IMR-90 (cell line): Measurements from ENCODE around the gene SSTR4. TPM values are rescaled to one million over a fixed set of nuclear protein-coding genes. Genes with fewer than 3 reads are reported as not detected.

Experiments
- ATAC-seq: fragments of 200-7000 bp; cut with Tn5 transposase; 2 replicates; pipeline ENCODE4 v1.9.1; 2020; ENCODE audit warnings: low read depth, mild to moderate bottlenecking, moderate library complexity
- BruUV-seq: library from RNA; stranded (reverse); fragments of 400-500 nt; replicated peaks from 2 replicates; lab custom pipeline; 2021; lab: Mats Ljungman, UMichigan
- CTCF ChIA-PET: fragments of 300-600 bp; formaldehyde crosslinking; extraction: SDS; loops from one replicate; lab custom pipeline; 2021; ENCODE audit warnings: antibody characterized with exemption; lab: Yijun Ruan, JAX
- POLR2A ChIA-PET: fragments of 300-600 bp; sonication (Branson Sonifier 250); formaldehyde crosslinking; loops from one replicate; lab custom pipeline; 2022; ENCODE audit warnings: antibody characterized with exemption; ENCODE audit not compliant: unreplicated experiment; lab: Charles Lee
- DNase-seq: peaks from one replicate; pipeline ENCODE4 v3.0.0; 2013
- H2AFZ ChIP-seq: replicated peaks from 2 replicates; pipeline ENCODE3; 2013; ENCODE audit warnings: low read length, mild to moderate bottlenecking; ENCODE audit not compliant: poor library complexity
- H2AK5ac ChIP-seq: 2 replicates; pipeline ENCODE4 v1.6.1; 2013; ENCODE audit warnings: low read depth, low read length, inconsistent platforms
- H2AK9ac ChIP-seq: replicated peaks from 2 replicates; pipeline ENCODE3; 2013; ENCODE audit warnings: mild to moderate bottlenecking, low read depth, low read length, moderate library complexity; ENCODE audit not compliant: poor library complexity
- H2BK120ac ChIP-seq: 2 replicates; pipeline ENCODE4 v1.6.1; 2013; ENCODE audit warnings: low read depth, low read length, inconsistent platforms
- H2BK15ac ChIP-seq: 3 replicates; pipeline ENCODE4 v1.6.1; 2013; ENCODE audit warnings: low read depth, low read length, inconsistent platforms
- H2BK20ac ChIP-seq: 2 replicates; pipeline ENCODE4 v1.6.1; 2013; ENCODE audit warnings: low read depth, mild to moderate bottlenecking, inconsistent platforms, low read length, moderate library complexity
- H2BK5ac ChIP-seq: 2 replicates; pipeline ENCODE4 v1.6.1; 2013; ENCODE audit warnings: mild to moderate bottlenecking, low read depth, low read length, inconsistent platforms; ENCODE audit not compliant: poor library complexity, severe bottlenecking
- H3K14ac ChIP-seq: replicated peaks from 2 replicates; pipeline ENCODE4 v1.6.1; 2013; ENCODE audit warnings: low read depth, low read length, inconsistent platforms
- H3K18ac ChIP-seq: 2 replicates; pipeline ENCODE4 v1.6.1; 2013; ENCODE audit warnings: low read depth, low read length, control low read depth
- H3K23ac ChIP-seq: 2 replicates; pipeline ENCODE4 v1.6.1; 2013; ENCODE audit warnings: low read depth, low read length, inconsistent platforms
- H3K27ac ChIP-seq: 2 replicates; pipeline ENCODE4 v1.5.1; 2013; ENCODE audit warnings: mild to moderate bottlenecking, control low read depth, low read length; ENCODE audit not compliant: insufficient read depth
- H3K27me3 ChIP-seq: 2 replicates; pipeline ENCODE4 v1.6.1; 2013; ENCODE audit warnings: low read length; ENCODE audit not compliant: control insufficient read depth, insufficient read depth
- H3K36me3 ChIP-seq: 2 replicates; pipeline ENCODE4 v1.6.1; 2013; ENCODE audit warnings: low read length, mixed read lengths; ENCODE audit not compliant: control insufficient read depth, insufficient read depth
- H3K4ac ChIP-seq: 2 replicates; pipeline ENCODE4 v1.6.1; 2013; ENCODE audit warnings: low read depth, low read length, inconsistent platforms
- H3K4me1 ChIP-seq: 2 replicates; pipeline ENCODE4 v1.6.1; 2013; ENCODE audit warnings: low read length, mixed read lengths; ENCODE audit not compliant: control insufficient read depth, insufficient read depth
- H3K4me2 ChIP-seq: 2 replicates; pipeline ENCODE4 v1.6.1; 2013; ENCODE audit warnings: low read depth, mild to moderate bottlenecking, control low read depth, low read length, moderate library complexity
- H3K4me3 ChIP-seq: 2 replicates; pipeline ENCODE4 v1.5.1; 2013; ENCODE audit warnings: low read depth, mild to moderate bottlenecking, control low read depth, low read length, moderate library complexity; ENCODE audit not compliant: insufficient read depth
- H3K56ac ChIP-seq: 2 replicates; pipeline ENCODE4 v1.6.1; 2013; ENCODE audit warnings: low read length, inconsistent platforms; ENCODE audit not compliant: insufficient read depth; ENCODE audit errors: extremely low read depth
- H3K79me1 ChIP-seq, 2 experiments: 2 replicates each; pipeline ENCODE4 v1.6.1; 2013; ENCODE audit warnings: low read length in 2 of 2, inconsistent platforms in 1 of 2, low read depth in 1 of 2
- H3K9ac ChIP-seq: 2 replicates; pipeline ENCODE4 v1.6.1; 2013; ENCODE audit warnings: low read depth, low read length, control low read depth
- H3K9me1 ChIP-seq: 2 replicates; pipeline ENCODE4 v1.6.1; 2013; ENCODE audit warnings: low read length, inconsistent platforms; ENCODE audit not compliant: insufficient read depth
- H3K9me3 ChIP-seq: 2 replicates; pipeline ENCODE4 v1.6.1; 2013; ENCODE audit warnings: low read length; ENCODE audit not compliant: control insufficient read depth, insufficient read depth
- H4K20me1 ChIP-seq: 2 replicates; pipeline ENCODE4 v1.6.1; 2013; ENCODE audit warnings: low read length, inconsistent platforms; ENCODE audit not compliant: insufficient read depth
- H4K5ac ChIP-seq: 2 replicates; pipeline ENCODE4 v1.6.1; 2013; ENCODE audit warnings: mild to moderate bottlenecking, low read depth, low read length, control low read depth
- H4K8ac ChIP-seq, 2 experiments: 2 replicates each; pipeline ENCODE4 v1.6.1; 2013; ENCODE audit warnings: low read depth in 2 of 2, low read length in 2 of 2, control low read depth in 1 of 2, inconsistent platforms in 1 of 2
- H4K91ac ChIP-seq: 2 replicates; pipeline ENCODE4 v1.6.1; 2013; ENCODE audit warnings: low read depth, low read length, inconsistent platforms; ENCODE audit not compliant: insufficient read depth
- BHLHE40 ChIP-seq: fragments of 150-350 bp; IDR thresholded peaks from 2 replicates; pipeline ENCODE4 v1.6.1; 2016; ENCODE audit warnings: mild to moderate bottlenecking, low read depth, low read length
- CEBPB ChIP-seq: IDR thresholded peaks from 2 replicates; pipeline ENCODE4 v1.6.1; 2012; ENCODE audit warnings: low read depth, low read length, improper control_type of control experiment
- CHD1 ChIP-seq: IDR thresholded peaks from 2 replicates; pipeline ENCODE4 v1.6.1; 2012; ENCODE audit warnings: low read depth, low read length, improper control_type of control experiment
- CTCF ChIP-seq: conservative IDR thresholded peaks from 2 replicates; pipeline ENCODE4 v1.5.1; 2012; ENCODE audit warnings: mild to moderate bottlenecking, low read depth, low read length, improper control_type of control experiment
- ELK1 ChIP-seq: fragments of 150-350 bp; IDR thresholded peaks from 2 replicates; pipeline ENCODE4 v1.6.1; 2016; ENCODE audit warnings: low read depth, mild to moderate bottlenecking, low read length, moderate library complexity, borderline replicate concordance
- FOS ChIP-seq: fragments of 150-350 bp; IDR thresholded peaks from 2 replicates; pipeline ENCODE4 v1.6.1; 2016; ENCODE audit warnings: low read depth, low read length
- MAFK ChIP-seq: IDR thresholded peaks from 2 replicates; pipeline ENCODE4 v1.6.1; 2012; ENCODE audit warnings: low read depth, low read length, improper control_type of control experiment
- MAZ ChIP-seq: IDR thresholded peaks from 2 replicates; pipeline ENCODE4 v1.6.1; 2012; ENCODE audit warnings: low read depth, mild to moderate bottlenecking, low read length, improper control_type of control experiment, moderate library complexity, borderline replicate concordance
- MXI1 ChIP-seq: IDR thresholded peaks from 2 replicates; pipeline ENCODE4 v1.6.1; 2012; ENCODE audit warnings: low read depth, mild to moderate bottlenecking, low read length, moderate library complexity, borderline replicate concordance
- POLR2A ChIP-seq: IDR thresholded peaks from 2 replicates; pipeline ENCODE4 v1.6.1; 2012; ENCODE audit warnings: mild to moderate bottlenecking, low read depth, low read length
- RAD21 ChIP-seq: IDR thresholded peaks from 2 replicates; pipeline ENCODE4 v1.6.1; 2012; ENCODE audit warnings: low read length, improper control_type of control experiment
- RCOR1 ChIP-seq: IDR thresholded peaks from 2 replicates; pipeline ENCODE4 v1.6.1; 2012; ENCODE audit warnings: mild to moderate bottlenecking, low read length, improper control_type of control experiment; ENCODE audit not compliant: insufficient replicate concordance
- RFX5 ChIP-seq: IDR thresholded peaks from 2 replicates; pipeline ENCODE4 v1.8.0; 2012; ENCODE audit warnings: low read depth, mild to moderate bottlenecking, low read length, moderate library complexity
- SMC3 ChIP-seq: fragments of 150-350 bp; IDR thresholded peaks from 2 replicates; pipeline ENCODE4 v1.6.1; 2016; ENCODE audit warnings: low read depth, mild to moderate bottlenecking, antibody characterized with exemption, low read length, moderate library complexity
- USF2 ChIP-seq: fragments of 150-350 bp; IDR thresholded peaks from 2 replicates; pipeline ENCODE4 v1.6.1; 2017; ENCODE audit warnings: mild to moderate bottlenecking, antibody characterized with exemption, low read length, low read depth
- WGBS, 2 experiments: methylation state at CpG; one replicate each; pipeline versions ENCODE4 v1.1.5 to v1.1.7; 2013; ENCODE audit warnings: missing lambda C conversion rate in 2 of 2; ENCODE audit not compliant: insufficient read length in 1 of 2; ENCODE audit errors: extremely low coverage in 2 of 2; 5-methylcytosine and 5-hydroxymethylcytosine counted together
- dilution Hi-C: fragments of 300-500 bp; cut with HindIII; formaldehyde crosslinking; loops from one replicate; pipeline ENCODE4 v1.14.3; 2018; ENCODE audit warnings: low sequenced_read_pairs; ENCODE audit not compliant: unreplicated experiment
- in situ Hi-C: fragments of 300-500 bp; cut with MboI; formaldehyde crosslinking; loops from 3 replicates; pipeline ENCODE4 v1.14.3; 2019; ENCODE audit warnings: low sequenced_read_pairs, inconsistent platforms, mixed read lengths
- intact Hi-C: fragments of 100-400 bp; cut with micrococcal nuclease; formaldehyde crosslinking; loops from 2 replicates; pipeline ENCODE4 v1.10.0; 2022
- polyA plus RNA-seq, 3 experiments: library from polyadenylated mRNA; depleted of rRNA; stranded (reverse); fragments of >200 nt; gene quantifications; 2 replicates each; pipeline ENCODE4 v1.2.3, GENCODE V29; 2012; ENCODE audit warnings: low replicate concordance in 1 of 3
- total RNA-seq: library from RNA; depleted of rRNA; stranded (reverse); fragments of >200 nt; gene quantifications from 2 replicates; pipeline ENCODE4 v1.2.3, GENCODE V29; 2012

The SSTR4 gene
- total and polyA plus RNA-seq, 2 of the 4 experiments (the other 2 are of a cell fraction) = not detected

GRCh38 chr20:23071398-23071797, 36.3 kb downstream of the SSTR4 start:
- Histone ChIP-seq H3K4me2 (no peak overlapping the region), H3K4ac (no peak overlapping the region), H2BK20ac (no peak overlapping the region), H3K56ac (no peak overlapping the region), H3K79me1 (no peaks in the 10 kb centered on the region), H3K9ac (no peak overlapping the region), H4K8ac (no peak overlapping the region), H2AFZ (no peak overlapping the region), H3K27ac (no peak overlapping the region), H3K4me1 (no peaks in the 10 kb centered on the region), H4K5ac (no peak overlapping the region), H2AK9ac (no peak overlapping the region), H2BK15ac (no peak overlapping the region), H3K23ac (no peak overlapping the region), H2BK5ac (no peak overlapping the region), H3K4me3 (no peak overlapping the region), H3K9me3 (no peaks in the 10 kb centered on the region), H2BK120ac (no peak overlapping the region), H4K91ac (no peak overlapping the region), H3K14ac (no peak overlapping the region), H2AK5ac (no peak overlapping the region), H3K18ac (no peak overlapping the region), H3K9me1 (no peaks in the 10 kb centered on the region), H3K27me3 (peaks cover 13% of the 10 kb centered on the region), H4K20me1 (no peaks in the 10 kb centered on the region), H3K36me3 (no peaks in the 10 kb centered on the region)
- in situ Hi-C loops (no loop called here), dilution Hi-C loops (no loop called here), intact Hi-C loops (no loop called here)
- no peak for DNase-seq
- TF ChIP-seq SMC3 (no peak), FOS (no peak), RCOR1 (no peak), BHLHE40 (no peak), RAD21 (no peak), CEBPB (no peak), MAZ (no peak), RFX5 (no peak), CHD1 (no peak), ELK1 (no peak), USF2 (no peak), POLR2A (no peak), MAFK (no peak), CTCF (no peak), MXI1 (no peak)
- CTCF ChIA-PET = no interaction called here
- no TSS peak for BruUV-seq
- POLR2A ChIA-PET = no interaction called here
- no CpG with 5 or more reads among the region's 3 CpGs for WGBS, 2 experiments
- ATAC-seq = no peak
